Neuron (in vitro differentiated cells): ENCODE measurements around the gene PAN2.
"Not testable (repeated sequence)": the region's sequence is repeated elsewhere in the genome, so short reads cannot be mapped to it uniquely, and the experiment has no call there.

Experiments used
- H2AFZ ChIP-seq: one replicate; pipeline ENCODE4 v1.6.1; 2013; ENCODE audit warnings: low read depth, mild to moderate bottlenecking, inconsistent platforms, low read length, moderate library complexity
- H3K27me3 ChIP-seq: one replicate; pipeline ENCODE4 v1.6.1; 2013; ENCODE audit warnings: low read length; ENCODE audit not compliant: insufficient read depth
- H3K36me3 ChIP-seq: one replicate; pipeline ENCODE4 v1.6.1; 2013; ENCODE audit warnings: low read length; ENCODE audit not compliant: insufficient read depth
- H3K4me1 ChIP-seq: one replicate; pipeline ENCODE4 v1.6.1; 2013; ENCODE audit warnings: low read length; ENCODE audit not compliant: insufficient read depth
- H3K4me3 ChIP-seq: 2 replicates; pipeline ENCODE4 v1.5.1; 2013; ENCODE audit warnings: mild to moderate bottlenecking, low read length, moderate library complexity
- H3K9me3 ChIP-seq: one replicate; pipeline ENCODE4 v1.6.1; 2013; ENCODE audit warnings: low read length

The PAN2 gene

DNA sequence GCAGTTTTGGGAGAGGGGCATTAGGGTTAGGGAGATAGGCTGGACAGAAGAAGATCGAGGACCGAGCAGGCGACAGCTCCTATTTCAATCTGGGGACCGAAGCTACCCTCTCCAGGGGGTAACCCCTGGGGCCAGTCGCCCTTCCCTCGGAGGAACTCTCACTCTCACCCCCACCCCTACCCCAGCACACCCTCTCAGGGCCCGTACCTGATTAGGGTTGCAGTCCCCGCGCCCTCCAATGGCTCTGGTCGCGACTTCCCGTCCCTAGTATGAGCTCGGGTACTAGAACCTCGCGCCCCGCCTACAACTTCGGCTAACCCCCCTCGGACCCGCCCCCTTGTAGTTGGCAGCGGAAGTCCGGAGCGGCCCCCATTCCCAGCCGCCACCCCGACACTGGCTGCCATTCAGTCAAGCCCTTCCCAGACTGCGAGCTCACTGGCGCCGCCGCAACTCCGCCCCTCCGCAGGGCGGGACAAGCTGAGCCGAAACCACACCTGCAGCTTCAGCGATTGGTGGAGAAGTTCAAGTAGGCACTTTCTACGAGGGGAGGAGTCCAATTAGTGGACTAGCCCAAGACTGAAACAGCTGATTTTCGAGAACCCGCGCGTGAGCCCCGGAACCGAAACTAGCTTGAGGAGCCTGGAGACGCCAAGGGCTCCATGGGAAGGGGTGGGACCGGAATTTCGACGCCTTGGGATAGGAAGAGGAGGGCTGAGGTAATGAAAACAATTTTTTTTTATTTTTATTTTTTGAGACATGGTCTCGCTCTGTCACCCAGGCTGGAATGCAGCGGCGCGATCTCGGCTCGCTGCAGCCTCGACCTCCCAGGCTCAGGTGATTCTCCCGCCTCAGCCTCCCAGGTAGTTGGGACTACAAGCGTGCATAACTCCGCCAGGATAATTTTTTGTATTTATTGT is 26.3 kb upstream of the PAN2 start, which contains the start of gene STAT2:
STAT2 (minus strand) TSS at position 257 of the 917 bp plus-strand sequence. CDS start 3,536 bp downstream, outside the sequence.
- peaks cover 15% of the 10 kb centered on the region for H3K4me1 ChIP-seq
- peak within 1 kb of the TSS; percentile 98 for H3K4me3 ChIP-seq
- no peaks in the 10 kb centered on the region for H3K27me3 ChIP-seq
- peak within 1 kb of the TSS; percentile 58 for H2AFZ ChIP-seq
- H3K36me3 ChIP-seq = peaks cover 12% of the 10 kb centered on the region
- no peaks in the 10 kb centered on the region for H3K9me3 ChIP-seq

- no peak overlapping the region for H2AFZ ChIP-seq
- H3K4me3 ChIP-seq = peak overlapping the region; percentile 98
- peaks cover 23% of the 10 kb centered on the region for H3K36me3 ChIP-seq
- H3K4me1 ChIP-seq = peaks cover 15% of the 10 kb centered on the region
- no peaks in the 10 kb centered on the region for H3K9me3 ChIP-seq
- no peaks in the 10 kb centered on the region for H3K27me3 ChIP-seq
These were observed 25.2 kb upstream of the PAN2 start for GRCh38 chr12:56358836-56359532.

- no peak overlapping the region for H3K4me3 ChIP-seq
- peaks cover 83% of the 10 kb centered on the region for H3K36me3 ChIP-seq
- no peaks in the 10 kb centered on the region for H3K9me3 ChIP-seq
- H3K4me1 ChIP-seq = no peaks in the 10 kb centered on the region
- H2AFZ ChIP-seq = no peak overlapping the region
- H3K27me3 ChIP-seq = no peaks in the 10 kb centered on the region
These were observed 17.5 kb upstream of the PAN2 start for GRCh38 chr12:56351325-56351724.

GRCh38 chr12:56350662-56351061 is 16.9 kb upstream of the PAN2 start:
- no peak overlapping the region for H2AFZ ChIP-seq
- peaks cover 84% of the 10 kb centered on the region for H3K36me3 ChIP-seq
- H3K27me3 ChIP-seq = no peaks in the 10 kb centered on the region

DNA sequence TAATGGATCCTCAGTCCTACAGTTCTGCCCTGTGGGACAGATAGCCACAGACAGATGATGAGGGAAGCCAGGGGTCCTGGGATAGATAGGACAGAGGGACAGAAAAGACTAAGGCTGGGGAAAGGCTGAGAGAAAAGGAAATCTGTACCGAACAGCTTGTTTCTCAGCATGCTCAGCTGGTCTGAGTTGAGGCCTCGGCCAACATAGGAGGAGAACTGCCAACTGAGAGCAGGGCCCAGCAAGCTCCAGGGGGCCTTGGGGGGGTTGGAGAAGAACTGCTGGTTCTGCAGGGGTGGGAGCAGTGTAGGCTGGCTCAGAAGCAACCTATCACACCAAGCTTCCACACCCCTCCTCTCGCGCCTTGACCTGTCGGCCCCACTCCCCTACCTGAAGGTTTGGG is 15.0 kb upstream of the PAN2 start:
- Histone ChIP-seq H2AFZ (no peak overlapping the region), H3K27me3 (no peaks in the 10 kb centered on the region), H3K4me3 (no peak overlapping the region), H3K4me1 (no peaks in the 10 kb centered on the region), H3K9me3 (no peaks in the 10 kb centered on the region), H3K36me3 (peaks cover 78% of the 10 kb centered on the region)

More at GRCh38 chr12:56350662-56351061, 16.9 kb upstream of the PAN2 start:
- no peak overlapping the region for H3K4me3 ChIP-seq
- H3K9me3 ChIP-seq = no peaks in the 10 kb centered on the region
- H3K4me1 ChIP-seq = no peaks in the 10 kb centered on the region

GRCh38 chr12:56347255-56347654 is 13.5 kb upstream of the PAN2 start:
- H3K9me3 ChIP-seq, H2AFZ ChIP-seq, H3K4me3 ChIP-seq, H3K4me1 ChIP-seq, H3K27me3 ChIP-seq: not testable (repeated sequence)
- peaks cover 77% of the 10 kb centered on the region for H3K36me3 ChIP-seq

DNA sequence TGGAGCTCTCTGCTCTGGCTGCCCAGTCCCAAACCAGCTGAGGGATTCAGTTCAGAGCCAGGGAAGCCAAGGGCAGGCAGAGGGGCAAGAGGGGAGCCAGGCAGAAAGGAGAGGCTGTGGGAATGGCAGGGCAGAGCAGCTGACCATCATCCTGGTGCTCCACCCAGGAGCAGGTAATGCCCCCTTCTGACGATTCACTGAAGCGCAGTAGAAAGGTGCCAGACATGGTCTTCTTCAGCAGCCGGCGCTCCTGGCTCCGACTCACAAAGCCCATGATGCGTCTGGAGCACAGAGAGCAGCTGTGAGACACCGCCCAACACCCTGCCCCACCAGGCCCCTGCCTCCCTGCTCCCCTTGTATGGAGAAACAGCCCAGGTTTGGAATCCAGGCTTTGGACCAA is 12.9 kb upstream of the PAN2 start:
- H3K27me3 ChIP-seq = no peaks in the 10 kb centered on the region
- peaks cover 75% of the 10 kb centered on the region for H3K36me3 ChIP-seq
- H3K9me3 ChIP-seq = no peaks in the 10 kb centered on the region
- no peak overlapping the region for H3K4me3 ChIP-seq
- no peak overlapping the region for H2AFZ ChIP-seq
- H3K4me1 ChIP-seq = no peaks in the 10 kb centered on the region

GRCh38 chr12:56342290-56342689 is 8.5 kb upstream of the PAN2 start:
- H3K4me3 ChIP-seq, H3K9me3 ChIP-seq, H3K4me1 ChIP-seq, H2AFZ ChIP-seq, H3K27me3 ChIP-seq: not testable (repeated sequence)
- H3K36me3 ChIP-seq = peaks cover 38% of the 10 kb centered on the region

GRCh38 chr12:56341616-56342015 is 7.8 kb upstream of the PAN2 start:
- Histone ChIP-seq H3K4me1 (no peaks in the 10 kb centered on the region), H3K9me3 (no peaks in the 10 kb centered on the region), H3K27me3 (no peaks in the 10 kb centered on the region), H3K36me3 (peaks cover 32% of the 10 kb centered on the region), H3K4me3 (no peak overlapping the region), H2AFZ (no peak overlapping the region)

DNA sequence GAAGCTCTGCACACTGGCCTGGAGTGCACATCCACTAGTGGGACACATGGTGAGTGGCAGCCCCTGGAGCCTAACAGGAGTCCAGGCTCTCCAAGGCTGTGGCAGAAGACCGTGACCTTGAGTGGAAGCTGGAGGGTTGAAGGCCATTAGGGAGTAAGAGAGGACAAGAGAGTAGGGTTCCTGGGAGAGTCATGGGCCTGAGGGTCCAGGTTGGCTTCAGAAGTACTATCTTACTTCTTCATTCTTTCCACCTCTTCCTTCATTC is 5.3 kb upstream of the PAN2 start:
- Histone ChIP-seq H3K4me1 (peaks cover 6% of the 10 kb centered on the region), H2AFZ (no peak overlapping the region), H3K27me3 (no peaks in the 10 kb centered on the region), H3K9me3 (no peaks in the 10 kb centered on the region), H3K36me3 (peaks cover 14% of the 10 kb centered on the region), H3K4me3 (no peak overlapping the region)

DNA sequence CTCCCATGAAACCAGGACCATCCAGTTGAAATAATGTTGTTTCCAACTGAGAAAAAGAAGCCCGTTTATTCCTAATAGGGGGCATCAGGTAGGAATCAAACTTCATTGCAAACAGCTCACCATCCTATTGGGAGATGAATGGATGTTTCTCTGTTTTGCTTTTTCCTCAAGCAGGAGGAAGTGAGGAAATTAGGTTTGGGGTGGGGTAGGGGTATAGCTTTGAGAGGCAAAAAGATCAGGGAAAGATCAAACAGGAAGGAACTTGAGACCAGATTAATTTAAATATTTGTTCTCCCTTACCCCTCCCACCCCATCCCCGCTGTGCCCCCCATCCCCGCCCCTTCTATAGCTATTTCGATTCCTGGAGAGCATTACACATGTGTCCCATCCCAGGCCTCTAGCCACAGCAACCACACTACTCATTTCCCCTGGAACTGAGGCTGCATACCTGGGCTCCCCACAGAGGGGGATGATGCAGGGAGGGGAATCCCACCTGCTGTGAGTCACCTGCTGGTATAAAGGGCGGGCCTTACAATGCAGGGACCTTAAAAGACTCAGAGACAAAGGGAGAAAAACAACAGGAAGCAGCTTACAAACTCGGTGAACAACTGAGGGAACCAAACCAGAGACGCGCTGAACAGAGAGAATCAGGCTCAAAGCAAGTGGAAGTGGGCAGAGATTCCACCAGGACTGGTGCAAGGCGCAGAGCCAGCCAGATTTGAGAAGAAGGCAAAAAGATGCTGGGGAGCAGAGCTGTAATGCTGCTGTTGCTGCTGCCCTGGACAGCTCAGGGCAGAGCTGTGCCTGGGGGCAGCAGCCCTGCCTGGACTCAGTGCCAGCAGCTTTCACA is 4.7 kb upstream of the PAN2 start, which contains the start of gene IL23A:
IL23A (plus strand) TSS at position 577 of the 850 bp plus-strand sequence; CDS start at position 738, 161 bp downstream.
- Histone ChIP-seq H3K9me3 (no peaks in the 10 kb centered on the region), H3K4me3 (no peak within 1 kb of the TSS), H3K27me3 (no peaks in the 10 kb centered on the region), H2AFZ (no peak within 1 kb of the TSS), H3K4me1 (peaks cover 6% of the 10 kb centered on the region), H3K36me3 (peaks cover 9% of the 10 kb centered on the region)

DNA sequence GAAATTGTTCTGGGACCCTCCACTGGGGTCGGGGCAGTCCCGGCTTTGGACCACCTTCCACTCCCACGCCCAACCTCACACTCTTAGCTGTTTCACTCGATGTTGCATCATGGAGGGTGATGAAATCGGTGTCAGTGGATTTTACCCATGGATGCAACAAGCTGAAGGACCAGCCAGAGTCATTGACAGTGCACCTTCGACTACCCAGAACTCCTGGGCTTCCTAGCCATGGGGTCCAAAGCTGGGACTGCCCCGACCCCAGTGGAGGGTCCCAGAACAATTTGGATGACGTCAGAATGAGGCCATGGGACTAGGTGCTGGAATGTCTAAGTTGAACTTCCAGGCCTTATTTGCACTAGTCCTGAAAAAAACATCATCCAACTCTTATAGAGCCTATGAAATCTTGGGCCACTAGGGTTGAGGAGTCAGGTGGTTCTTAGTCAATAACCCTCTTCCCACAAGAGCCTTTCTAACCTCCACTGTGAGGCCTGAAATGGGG is 4.0 kb upstream of the PAN2 start:
- Histone ChIP-seq H3K9me3 (no peaks in the 10 kb centered on the region), H2AFZ (no peak overlapping the region), H3K36me3 (peaks cover 2% of the 10 kb centered on the region)

More for the DNA sequence above, 4.0 kb upstream of the PAN2 start:
- no peaks in the 10 kb centered on the region for H3K27me3 ChIP-seq
- no peak overlapping the region for H3K4me3 ChIP-seq
- peaks cover 11% of the 10 kb centered on the region for H3K4me1 ChIP-seq
